ENCODE results near the gene IMMP2L.

DNA sequence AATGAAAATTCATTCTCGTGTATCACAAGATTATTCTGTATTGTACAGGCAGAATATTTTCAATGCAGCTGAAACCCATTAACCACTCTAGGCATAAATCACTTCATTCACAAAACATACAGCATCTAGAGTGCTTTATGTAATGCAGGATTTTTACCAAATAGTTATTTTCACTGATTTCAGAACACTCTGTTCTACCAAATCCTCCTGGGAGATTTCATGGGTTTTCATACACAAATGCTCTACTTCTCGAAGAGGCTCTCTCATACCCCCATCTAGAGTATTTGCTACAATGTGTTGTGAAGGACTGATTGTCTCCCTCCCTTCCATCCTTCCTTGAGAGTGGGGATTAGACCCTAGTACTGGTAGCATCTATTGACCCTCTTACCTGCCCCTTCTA, 680.6 kb downstream of the IMMP2L start:
- TF ChIP-seq, protein P1, sequence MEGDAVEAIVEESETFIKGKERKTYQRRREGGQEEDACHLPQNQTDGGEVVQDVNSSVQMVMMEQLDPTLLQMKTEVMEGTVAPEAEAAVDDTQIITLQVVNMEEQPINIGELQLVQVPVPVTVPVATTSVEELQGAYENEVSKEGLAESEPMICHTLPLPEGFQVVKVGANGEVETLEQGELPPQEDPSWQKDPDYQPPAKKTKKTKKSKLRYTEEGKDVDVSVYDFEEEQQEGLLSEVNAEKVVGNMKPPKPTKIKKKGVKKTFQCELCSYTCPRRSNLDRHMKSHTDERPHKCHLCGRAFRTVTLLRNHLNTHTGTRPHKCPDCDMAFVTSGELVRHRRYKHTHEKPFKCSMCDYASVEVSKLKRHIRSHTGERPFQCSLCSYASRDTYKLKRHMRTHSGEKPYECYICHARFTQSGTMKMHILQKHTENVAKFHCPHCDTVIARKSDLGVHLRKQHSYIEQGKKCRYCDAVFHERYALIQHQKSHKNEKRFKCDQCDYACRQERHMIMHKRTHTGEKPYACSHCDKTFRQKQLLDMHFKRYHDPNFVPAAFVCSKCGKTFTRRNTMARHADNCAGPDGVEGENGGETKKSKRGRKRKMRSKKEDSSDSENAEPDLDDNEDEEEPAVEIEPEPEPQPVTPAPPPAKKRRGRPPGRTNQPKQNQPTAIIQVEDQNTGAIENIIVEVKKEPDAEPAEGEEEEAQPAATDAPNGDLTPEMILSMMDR (IDR thresholded peaks at IDR 0.05): no peak
- peak in 1 of 2 donors; percentile 39 for TF ChIP-seq EP300 (IDR thresholded peaks at IDR 0.05)
